Gastroesophageal sphincter (tissue), 4 donors: ENCODE data around the gene IL25. TPM values are rescaled to one million over a fixed set of nuclear protein-coding genes. Genes with fewer than 3 reads are reported as not detected.

Experiments used
- ATAC-seq: fragments of 150-250 bp; one replicate; pipeline ENCODE4 v1.9.1; 2016; ENCODE audit warnings: mild to moderate bottlenecking, moderate library complexity
- H3K27ac ChIP-seq, 4 donors: fragments of 200-600 bp; sonication (generic) in 3 of 4; 1 replicate in 3 of 4; 2 replicates in 1 of 4; pipeline ENCODE4 v1.5.1; 2016 to 2019
- H3K27me3 ChIP-seq: fragments of 200-600 bp; sonication (generic); one replicate; pipeline ENCODE4 v1.5.1; 2019
- H3K36me3 ChIP-seq, 2 donors: fragments of 200-600 bp; sonication (generic); one replicate each; pipeline ENCODE4 v1.5.1; 2019; ENCODE audit warnings: control low read depth in 1 of 2
- H3K4me1 ChIP-seq, 3 donors: fragments of 200-600 bp; sonication (generic); 1 replicate in 2 of 3; 2 replicates in 1 of 3; pipeline ENCODE4 v1.5.1; 2016 to 2019; ENCODE audit warnings: control low read depth in 2 of 3
- H3K4me3 ChIP-seq, 2 donors: fragments of 200-600 bp; sonication (generic); one replicate each; pipeline ENCODE4 v1.5.1; 2019; ENCODE audit warnings: mild to moderate bottlenecking in 1 of 2, moderate library complexity in 1 of 2
- H3K9me3 ChIP-seq, 3 donors: fragments of 200-600 bp; sonication (generic); one replicate each; pipeline ENCODE4 v1.5.1; 2017 to 2019; ENCODE audit warnings: control low read depth in 2 of 3
- EP300 ChIP-seq: sonication (generic); formaldehyde crosslinking; IDR thresholded peaks from one replicate; pipeline ENCODE4 v1.6.1; 2017; ENCODE audit warnings: antibody characterized with exemption, mild to moderate bottlenecking
- POLR2A ChIP-seq, 2 donors: fragments of 450-650 bp; IDR thresholded peaks; one replicate each; pipeline ENCODE4 v1.6.1; 2017; ENCODE audit warnings: antibody characterized with exemption in 2 of 2, mild to moderate bottlenecking in 2 of 2, moderate library complexity in 1 of 2
- POLR2AphosphoS5 ChIP-seq: sonication (generic); formaldehyde crosslinking; IDR thresholded peaks from one replicate; pipeline ENCODE4 v1.6.1; 2017; ENCODE audit warnings: antibody characterized with exemption
- WGBS, 2 donors: methylation state at CpG; one replicate each; pipeline ENCODE4 v1.1.5; 2018; ENCODE audit warnings: low coverage in 1 of 2; 5-methylcytosine and 5-hydroxymethylcytosine counted together
- total RNA-seq, 4 donors: library from RNA; depleted of rRNA; stranded (reverse); fragments of >200 nt; gene quantifications; one replicate each; pipeline ENCODE4 v1.1.0, GENCODE V29; 2016
- TF ChIP-seq, protein P1 (sequence below), 4 experiments: fragments of 200-600 bp in 2 of 4; fragments of 450-650 bp in 2 of 4; sonication (generic) in 1 of 4; IDR thresholded peaks; one replicate each; pipeline ENCODE4 v1.5.1; 2017 to 2019; ENCODE audit warnings: antibody characterized with exemption in 4 of 4, mild to moderate bottlenecking in 2 of 4, moderate library complexity in 2 of 4

The IL25 gene
- total RNA-seq, 4 donors from 2014 or later: not detected

DNA sequence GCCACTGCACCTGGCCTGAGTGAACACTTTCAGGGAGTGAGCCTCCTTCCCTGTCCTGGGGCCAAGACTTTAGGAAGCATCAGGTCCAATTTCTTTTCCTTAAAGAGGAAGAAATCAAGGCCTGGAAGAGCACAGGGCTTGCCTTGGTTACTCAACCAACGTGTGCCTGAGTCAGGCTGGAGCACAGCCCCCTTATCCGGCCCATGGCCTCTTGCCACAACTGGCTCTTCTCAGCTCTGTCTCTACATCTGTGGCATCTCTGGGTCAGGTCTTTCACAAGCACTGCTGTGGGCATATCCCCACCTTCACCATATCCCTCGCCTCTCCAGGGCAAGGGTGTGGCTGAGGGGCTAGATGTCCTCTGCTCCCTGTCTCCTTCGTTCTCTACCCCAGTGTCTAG lies 28.7 kb downstream of the IL25 start:
- H3K36me3 ChIP-seq: no peaks in the 10 kb centered on the region
- H3K27ac ChIP-seq: no peak overlapping the region
- WGBS, 2 donors: 88% methylated on average over 2 of the region's 4 CpGs; no CpG with 5 or more reads in 1 of the 2 donors
- no peaks in the 10 kb centered on the region for H3K9me3 ChIP-seq
- no peaks in the 10 kb centered on the region for H3K4me1 ChIP-seq
- H3K4me3 ChIP-seq: no peak overlapping the region
- ATAC-seq: no peak
- no peak for TF ChIP-seq POLR2AphosphoS5
- no peak for TF ChIP-seq POLR2A (IDR thresholded peaks at IDR 0.05)
- TF ChIP-seq, protein P1, sequence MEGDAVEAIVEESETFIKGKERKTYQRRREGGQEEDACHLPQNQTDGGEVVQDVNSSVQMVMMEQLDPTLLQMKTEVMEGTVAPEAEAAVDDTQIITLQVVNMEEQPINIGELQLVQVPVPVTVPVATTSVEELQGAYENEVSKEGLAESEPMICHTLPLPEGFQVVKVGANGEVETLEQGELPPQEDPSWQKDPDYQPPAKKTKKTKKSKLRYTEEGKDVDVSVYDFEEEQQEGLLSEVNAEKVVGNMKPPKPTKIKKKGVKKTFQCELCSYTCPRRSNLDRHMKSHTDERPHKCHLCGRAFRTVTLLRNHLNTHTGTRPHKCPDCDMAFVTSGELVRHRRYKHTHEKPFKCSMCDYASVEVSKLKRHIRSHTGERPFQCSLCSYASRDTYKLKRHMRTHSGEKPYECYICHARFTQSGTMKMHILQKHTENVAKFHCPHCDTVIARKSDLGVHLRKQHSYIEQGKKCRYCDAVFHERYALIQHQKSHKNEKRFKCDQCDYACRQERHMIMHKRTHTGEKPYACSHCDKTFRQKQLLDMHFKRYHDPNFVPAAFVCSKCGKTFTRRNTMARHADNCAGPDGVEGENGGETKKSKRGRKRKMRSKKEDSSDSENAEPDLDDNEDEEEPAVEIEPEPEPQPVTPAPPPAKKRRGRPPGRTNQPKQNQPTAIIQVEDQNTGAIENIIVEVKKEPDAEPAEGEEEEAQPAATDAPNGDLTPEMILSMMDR (IDR thresholded peaks at IDR 0.05): no peak
- no peak for TF ChIP-seq EP300
- peaks cover 41% of the 10 kb centered on the region for H3K27me3 ChIP-seq

DNA sequence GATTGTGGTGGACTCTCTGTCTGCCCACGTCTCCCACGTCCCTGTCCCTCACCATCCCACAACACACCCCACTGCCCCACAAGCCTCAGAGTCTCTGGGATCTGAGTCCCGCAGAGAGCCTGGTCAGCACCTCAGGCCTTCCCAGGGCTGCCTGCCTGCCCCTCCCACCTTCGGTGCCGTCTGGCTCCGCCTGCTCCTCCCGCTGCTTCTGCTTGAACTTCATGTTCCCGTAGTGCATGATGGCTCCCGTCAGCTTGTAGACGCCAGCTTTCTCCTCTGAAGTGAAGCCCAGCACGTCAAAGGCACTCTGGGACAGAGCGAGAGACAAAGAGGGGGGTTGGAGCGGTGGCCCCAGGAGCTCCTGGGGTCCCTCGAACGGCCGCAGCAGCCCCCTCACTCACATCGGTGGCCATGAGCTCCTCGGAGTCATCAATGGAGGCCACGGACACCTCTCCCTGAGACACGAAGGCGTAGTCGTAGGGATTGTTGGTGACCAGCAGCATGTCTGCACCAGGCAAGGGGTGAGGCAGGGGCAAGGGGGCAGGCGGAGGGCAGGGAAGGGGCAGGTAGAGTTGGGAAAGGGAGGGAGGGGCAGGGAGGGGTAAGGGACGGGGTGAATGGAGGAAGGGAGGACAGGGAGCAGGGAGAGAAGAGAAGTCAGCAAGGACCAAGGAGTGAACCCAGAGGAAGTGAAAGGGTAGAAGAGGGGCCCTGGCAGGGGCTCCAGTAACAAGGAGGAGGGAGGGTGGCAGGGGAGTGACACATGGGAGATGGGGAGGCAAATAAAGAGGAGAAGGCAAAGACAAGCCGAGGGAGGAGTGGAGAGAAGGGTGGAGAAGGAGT lies 29.9 kb downstream of the IL25 start:
- Histone ChIP-seq H3K4me1 (no peaks in the 10 kb centered on the region), H3K27ac (no peak overlapping the region), H3K4me3 (no peak overlapping the region), H3K36me3 (no peaks in the 10 kb centered on the region), H3K27me3 (peaks cover 52% of the 10 kb centered on the region), H3K9me3 (no peaks in the 10 kb centered on the region)
- no peak for ATAC-seq
- 45 to 51% methylated on average over 2 to 9 of the region's 25 CpGs for WGBS, 2 donors
- no peak for TF ChIP-seq EP300
- TF ChIP-seq, protein P1 (IDR thresholded peaks at IDR 0.05): no peak
- no peak for TF ChIP-seq POLR2A (IDR thresholded peaks at IDR 0.05)
- TF ChIP-seq POLR2AphosphoS5: no peak

DNA sequence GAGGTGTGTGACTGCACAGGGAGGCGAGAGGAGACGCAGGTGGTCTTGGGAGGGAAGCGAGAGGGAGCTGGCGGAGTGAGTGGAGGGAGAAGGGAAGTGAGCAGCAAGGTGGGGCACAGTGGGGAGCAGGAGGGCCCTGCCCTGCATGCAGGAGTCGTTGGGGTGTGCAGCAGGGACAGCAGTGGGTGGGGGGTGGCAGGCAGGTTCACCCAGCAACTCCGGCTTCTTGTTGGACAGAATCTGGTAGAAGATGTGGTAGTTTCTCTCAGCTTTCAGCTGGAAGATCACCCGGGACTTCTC lies 30.5 kb downstream of the IL25 start:
- H3K27ac ChIP-seq: no peak overlapping the region
- ATAC-seq: no peak
- peaks cover 53% of the 10 kb centered on the region for H3K27me3 ChIP-seq
- no peaks in the 10 kb centered on the region for H3K9me3 ChIP-seq
- TF ChIP-seq, protein P1 (IDR thresholded peaks at IDR 0.05): no peak
- H3K4me3 ChIP-seq: no peak overlapping the region
- H3K36me3 ChIP-seq: no peaks in the 10 kb centered on the region
- no peaks in the 10 kb centered on the region for H3K4me1 ChIP-seq
- WGBS, 2 donors: 47 to 58% methylated on average over 6 to 7 of the region's 7 CpGs

DNA sequence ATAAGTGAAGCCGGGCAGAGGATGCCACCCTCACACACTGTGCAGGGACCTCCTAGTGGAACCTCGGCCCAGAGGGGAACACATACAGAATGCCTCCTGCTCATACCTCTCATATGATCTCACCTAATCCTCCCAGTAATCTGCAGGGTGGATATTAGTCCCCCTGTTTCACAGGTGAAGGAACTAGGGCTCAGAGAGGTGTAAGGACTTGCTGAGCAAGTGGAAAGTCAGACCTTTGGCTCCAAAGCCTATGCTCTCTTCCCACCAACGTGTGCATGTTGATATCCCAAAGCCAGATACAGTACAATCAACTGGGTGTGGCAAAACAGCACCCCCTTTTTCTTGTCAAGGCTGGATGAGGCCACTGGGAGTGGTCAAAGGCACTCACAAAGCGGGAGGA lies 31.3 kb downstream of the IL25 start:
- H3K36me3 ChIP-seq: no peaks in the 10 kb centered on the region
- H3K4me1 ChIP-seq: no peaks in the 10 kb centered on the region
- H3K9me3 ChIP-seq: no peaks in the 10 kb centered on the region
- ATAC-seq: no peak
- TF ChIP-seq, protein P1 (IDR thresholded peaks at IDR 0.05): no peak
- no peak for TF ChIP-seq EP300
- no peak overlapping the region for H3K4me3 ChIP-seq
- 40 to 75% methylated on average over 1 of the region's 4 CpGs for WGBS, 2 donors
- H3K27ac ChIP-seq: no peak overlapping the region
- H3K27me3 ChIP-seq: peaks cover 56% of the 10 kb centered on the region

DNA sequence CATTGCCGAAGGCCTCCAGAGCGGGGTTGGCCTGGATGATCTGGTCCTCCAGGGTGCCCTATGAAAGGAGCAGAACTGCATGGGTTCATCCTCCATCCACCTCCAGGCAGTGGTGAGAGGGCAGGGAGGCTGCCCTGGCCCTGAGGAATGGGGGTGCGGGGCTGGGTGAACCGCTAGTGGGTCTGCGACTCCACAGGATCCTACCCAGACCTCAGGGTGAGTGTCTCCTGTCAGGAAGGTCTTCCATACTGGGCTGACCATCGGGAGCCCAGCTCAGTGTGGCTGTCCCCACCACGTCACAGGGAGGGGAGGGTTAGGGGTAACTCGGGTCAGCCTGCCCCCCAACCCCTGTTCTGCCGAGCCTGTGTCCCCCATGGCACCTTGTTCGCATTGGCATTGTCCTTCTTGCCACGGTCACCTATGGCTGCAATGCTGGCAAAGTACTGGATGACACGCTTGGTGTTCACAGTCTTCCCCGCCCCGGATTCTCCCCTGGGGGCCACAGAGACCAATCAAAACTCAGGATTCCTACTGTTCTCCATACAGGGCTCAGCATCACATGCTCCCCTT lies 31.8 kb downstream of the IL25 start:
- ATAC-seq: no peak
- Histone ChIP-seq H3K9me3 (no peaks in the 10 kb centered on the region), H3K4me1 (no peaks in the 10 kb centered on the region), H3K27me3 (peaks cover 56% of the 10 kb centered on the region), H3K4me3 (no peak overlapping the region), H3K27ac (no peak overlapping the region), H3K36me3 (no peaks in the 10 kb centered on the region)
- no peak for TF ChIP-seq EP300
- TF ChIP-seq, protein P1 (IDR thresholded peaks at IDR 0.05): no peak
- TF ChIP-seq POLR2A (IDR thresholded peaks at IDR 0.05): no peak
- no peak for TF ChIP-seq POLR2AphosphoS5
- WGBS, 2 donors: 67 to 80% methylated on average over 2 to 3 of the region's 14 CpGs
